ENCODE measurements around the gene PPP2R5C.

The PPP2R5C gene

DNA sequence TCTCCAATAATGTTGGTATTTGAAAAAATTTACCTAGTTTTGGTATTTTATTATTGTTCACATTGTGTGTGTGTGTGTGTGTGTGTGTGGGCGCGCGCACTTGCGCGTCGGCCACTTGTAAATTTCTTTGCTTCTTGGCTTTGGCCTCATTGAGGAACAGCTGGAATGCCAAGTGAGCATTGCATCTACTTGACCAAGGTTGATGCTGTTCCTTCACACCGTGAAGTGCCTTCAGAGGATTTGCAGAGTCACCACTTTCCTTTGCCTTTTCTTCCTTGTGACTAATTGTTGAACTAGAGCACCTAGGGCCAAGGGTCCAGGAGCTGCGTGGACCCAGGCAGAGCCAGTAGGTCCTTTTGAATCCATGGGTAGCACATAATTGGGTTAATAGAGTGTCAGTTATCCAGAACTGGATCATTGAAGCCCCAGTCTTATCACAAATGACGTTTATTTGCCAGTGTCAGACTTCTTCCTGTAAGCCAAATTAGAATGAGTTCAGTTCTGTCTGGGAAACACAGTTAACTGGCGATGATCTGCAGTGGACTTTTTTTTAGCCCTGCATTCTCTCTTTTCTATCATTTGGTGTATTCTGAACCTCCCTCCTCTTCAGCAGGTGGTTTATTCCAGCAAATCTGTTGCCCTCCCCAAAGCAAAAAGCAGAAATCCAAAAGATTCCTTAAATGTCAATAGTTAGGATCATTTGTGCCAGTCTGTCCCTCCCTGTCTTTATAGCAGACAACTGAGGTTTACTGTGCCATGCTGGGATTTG is 2.6 kb downstream of the PPP2R5C start:
- no peak for DNase-seq (ENCODE audit: insufficient read length, low spot score)
- no peak for TF ChIP-seq POLR2A (IDR thresholded peaks at IDR 0.05; ENCODE audit: low read depth, low read length)
- no peak for TF ChIP-seq TAF1 (IDR thresholded peaks at IDR 0.05; ENCODE audit: low read depth, low read length)
- no peak for TF ChIP-seq POLR2AphosphoS5 (IDR thresholded peaks at IDR 0.05; ENCODE audit: low read depth, low read length)
- TF ChIP-seq SPI1 (IDR thresholded peaks at IDR 0.05; ENCODE audit: low read depth, low read length) = no peak
- no peak for TF ChIP-seq POU2F2 (IDR thresholded peaks at IDR 0.05; ENCODE audit: low read depth, low read length)
- TF ChIP-seq PAX5 (IDR thresholded peaks at IDR 0.05; ENCODE audit: insufficient read depth, low read length, severe bottlenecking) = no peak
- no peak for FAIRE-seq

DNA sequence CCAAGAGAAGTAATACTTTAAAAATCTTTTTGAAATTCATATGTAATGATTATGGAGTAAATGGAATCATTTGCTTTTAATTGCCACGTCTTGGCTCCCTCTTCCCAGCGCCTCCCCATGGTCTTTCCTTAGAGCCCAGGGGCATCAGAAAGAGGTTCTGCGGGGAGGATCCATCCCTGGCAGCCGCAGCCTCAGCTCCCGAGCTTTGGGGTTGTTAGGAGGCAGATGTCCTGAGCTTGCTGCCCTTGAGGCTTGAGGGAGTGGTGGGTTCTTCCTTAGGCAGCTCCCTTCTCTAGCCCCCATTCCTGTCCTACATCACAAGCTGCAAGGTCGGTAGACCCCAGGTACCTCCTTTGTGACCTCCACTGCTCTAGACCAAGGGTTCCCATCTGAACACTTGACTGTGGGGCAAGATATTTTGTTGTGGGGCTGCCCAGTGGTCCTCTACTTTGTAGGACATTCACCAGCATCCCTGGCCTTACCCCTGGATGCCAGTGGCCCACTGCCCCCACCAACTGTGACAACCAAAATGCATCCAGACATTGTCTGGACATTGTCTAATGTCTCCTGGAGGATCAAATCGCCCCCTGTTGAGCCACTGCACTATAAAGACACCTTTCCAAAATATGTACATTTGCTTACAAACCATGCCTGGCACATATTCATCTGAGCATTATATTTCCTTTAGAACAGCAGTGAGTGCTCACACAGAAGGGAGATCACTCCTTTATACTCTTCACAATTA is 6.3 kb downstream of the PPP2R5C start:
- no peak for TF ChIP-seq TAF1 (IDR thresholded peaks at IDR 0.05; ENCODE audit: low read depth, low read length)
- no peak for TF ChIP-seq POLR2A (IDR thresholded peaks at IDR 0.05; ENCODE audit: low read depth, low read length)
- TF ChIP-seq PAX5 (IDR thresholded peaks at IDR 0.05; ENCODE audit: insufficient read depth, low read length, severe bottlenecking) = no peak
- no peak for TF ChIP-seq SPI1 (IDR thresholded peaks at IDR 0.05; ENCODE audit: low read depth, low read length)
- TF ChIP-seq POU2F2 (IDR thresholded peaks at IDR 0.05; ENCODE audit: low read depth, low read length) = no peak
- no peak for TF ChIP-seq POLR2AphosphoS5 (IDR thresholded peaks at IDR 0.05; ENCODE audit: low read depth, low read length)
- no peak for DNase-seq (ENCODE audit: insufficient read length, low spot score)
- no peak for FAIRE-seq

DNA sequence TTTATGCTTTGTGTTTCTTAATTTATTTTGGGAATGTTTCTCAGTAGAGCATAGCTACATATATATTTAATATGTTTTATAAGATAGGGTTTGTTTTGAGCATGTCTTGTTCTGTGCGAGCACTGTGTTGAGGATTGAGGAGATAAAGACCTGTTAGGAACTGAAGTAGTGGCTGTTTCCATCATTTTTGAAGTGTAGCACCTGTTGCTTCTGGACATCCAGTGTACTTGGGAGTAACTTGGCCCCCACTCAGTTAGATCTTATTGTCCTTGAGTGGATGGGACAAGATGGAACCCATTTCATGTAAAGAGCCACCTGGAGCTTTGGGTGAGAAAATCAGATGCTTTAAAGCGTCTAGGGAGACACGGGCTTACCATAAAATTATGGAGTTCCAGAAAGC is 8.7 kb downstream of the PPP2R5C start:
- FAIRE-seq (no peak), DNase-seq (ENCODE audit: insufficient read length, low spot score) (no peak)
- TF ChIP-seq POU2F2 (IDR thresholded peaks at IDR 0.05; ENCODE audit: low read depth, low read length) = no peak
- TF ChIP-seq POLR2AphosphoS5 (IDR thresholded peaks at IDR 0.05; ENCODE audit: low read depth, low read length) = no peak
- no peak for TF ChIP-seq SPI1 (IDR thresholded peaks at IDR 0.05; ENCODE audit: low read depth, low read length)
- no peak for TF ChIP-seq PAX5 (IDR thresholded peaks at IDR 0.05; ENCODE audit: insufficient read depth, low read length, severe bottlenecking)
- TF ChIP-seq POLR2A (IDR thresholded peaks at IDR 0.05; ENCODE audit: low read depth, low read length) = no peak
- TF ChIP-seq TAF1 (IDR thresholded peaks at IDR 0.05; ENCODE audit: low read depth, low read length) = no peak

DNA sequence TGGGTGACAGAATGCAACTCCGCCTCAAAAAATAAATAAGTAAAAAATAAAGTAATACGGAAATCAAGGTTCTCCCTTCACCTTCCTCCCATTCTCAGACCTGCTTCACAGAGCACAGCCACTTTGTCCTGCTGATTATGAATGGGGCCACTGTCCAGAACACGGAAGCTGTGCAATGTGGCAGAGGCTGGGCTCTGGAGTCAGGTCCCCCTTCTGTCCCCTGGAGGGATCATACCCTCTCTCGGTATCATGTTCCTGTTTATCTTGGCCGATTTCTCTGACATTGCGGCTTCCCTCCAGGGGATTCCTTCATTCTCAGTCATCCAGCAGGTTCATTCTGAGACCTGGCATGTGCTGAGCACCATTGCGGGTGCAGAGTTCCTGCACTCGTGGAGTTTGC is 11.3 kb downstream of the PPP2R5C start:
- no peak for FAIRE-seq

DNA sequence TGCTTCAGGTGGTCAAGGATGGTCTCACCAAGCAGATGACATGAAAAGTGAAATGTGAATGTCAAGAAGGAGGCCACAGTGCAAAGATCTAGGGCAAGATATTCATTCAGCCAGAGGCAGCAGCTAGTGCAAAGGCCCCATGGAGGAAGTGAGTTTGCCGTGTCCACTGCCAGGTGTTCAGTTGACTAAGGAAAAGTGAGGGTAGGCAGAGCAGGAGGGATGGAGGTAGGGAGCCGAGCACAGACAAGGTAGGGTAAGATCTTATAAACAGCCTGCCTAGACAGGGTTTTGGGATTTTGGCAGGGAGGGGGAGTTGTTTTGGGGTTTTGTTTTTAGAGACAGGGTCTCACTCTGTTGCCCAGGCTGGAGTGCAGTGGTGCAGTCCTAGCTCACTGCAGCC is 11.9 kb downstream of the PPP2R5C start:
- DNase-seq (ENCODE audit: insufficient read length, low spot score) = no peak
- TF ChIP-seq PAX5 (IDR thresholded peaks at IDR 0.05; ENCODE audit: insufficient read depth, low read length, severe bottlenecking) = no peak
- TF ChIP-seq POU2F2 (IDR thresholded peaks at IDR 0.05; ENCODE audit: low read depth, low read length) = no peak
- TF ChIP-seq TAF1 (IDR thresholded peaks at IDR 0.05; ENCODE audit: low read depth, low read length) = no peak
- FAIRE-seq = no peak

More for the DNA sequence above, 11.3 kb downstream of the PPP2R5C start:
- TF ChIP-seq SPI1 (IDR thresholded peaks at IDR 0.05; ENCODE audit: low read depth, low read length) = no peak
- no peak for TF ChIP-seq POLR2AphosphoS5 (IDR thresholded peaks at IDR 0.05; ENCODE audit: low read depth, low read length)
- no peak for TF ChIP-seq PAX5 (IDR thresholded peaks at IDR 0.05; ENCODE audit: insufficient read depth, low read length, severe bottlenecking)
- TF ChIP-seq TAF1 (IDR thresholded peaks at IDR 0.05; ENCODE audit: low read depth, low read length) = no peak
- TF ChIP-seq POLR2A (IDR thresholded peaks at IDR 0.05; ENCODE audit: low read depth, low read length) = no peak
- TF ChIP-seq POU2F2 (IDR thresholded peaks at IDR 0.05; ENCODE audit: low read depth, low read length) = no peak
- DNase-seq (ENCODE audit: insufficient read length, low spot score) = no peak

DNA sequence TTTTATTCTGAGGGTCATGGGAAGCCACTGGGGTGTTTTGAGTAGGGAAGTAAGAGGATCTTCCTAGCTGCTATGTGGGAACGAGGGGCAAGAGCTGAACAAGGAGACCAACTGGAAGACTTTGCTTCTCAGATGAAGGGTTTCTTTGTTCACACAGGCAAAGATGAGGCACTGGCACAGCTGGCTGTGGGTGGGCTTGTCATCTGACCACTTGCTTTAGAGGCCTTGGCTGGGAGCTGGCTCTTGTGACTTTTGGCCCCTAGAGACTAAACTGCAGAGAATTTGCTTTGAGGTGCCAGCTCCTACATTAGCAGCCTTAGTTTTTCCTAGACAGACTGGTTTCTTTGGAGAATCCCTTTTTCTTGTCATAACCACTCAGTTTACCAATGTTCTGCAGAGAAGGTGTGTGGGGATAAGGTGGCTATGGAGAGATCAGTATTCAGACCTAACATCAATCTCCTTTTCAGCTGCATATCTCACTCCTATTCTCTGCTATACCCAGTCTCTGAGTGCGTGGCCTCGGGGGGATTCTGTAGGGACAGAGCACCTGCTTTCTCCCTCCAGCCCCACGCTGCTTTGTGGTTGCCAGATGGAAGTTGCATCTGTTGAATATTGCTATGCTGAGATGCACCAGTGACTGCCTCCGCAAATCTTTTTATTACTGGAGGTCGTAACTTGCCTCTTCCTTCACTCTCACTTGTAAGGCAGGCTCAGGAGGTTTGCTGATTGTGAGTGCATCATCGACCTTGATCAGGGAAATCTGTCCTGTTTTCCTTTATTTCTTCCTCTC is 12.7 kb downstream of the PPP2R5C start:
- FAIRE-seq = peak; percentile 87
- TF ChIP-seq SPI1 (IDR thresholded peaks at IDR 0.05; ENCODE audit: low read depth, low read length) (no peak), POU2F2 (IDR thresholded peaks at IDR 0.05; ENCODE audit: low read depth, low read length) (no peak), POLR2A (IDR thresholded peaks at IDR 0.05; ENCODE audit: low read depth, low read length) (no peak), TAF1 (IDR thresholded peaks at IDR 0.05; ENCODE audit: low read depth, low read length) (no peak), POLR2AphosphoS5 (IDR thresholded peaks at IDR 0.05; ENCODE audit: low read depth, low read length) (no peak), PAX5 (IDR thresholded peaks at IDR 0.05; ENCODE audit: insufficient read depth, low read length, severe bottlenecking) (no peak)
- DNase-seq (ENCODE audit: insufficient read length, low spot score) = no peak

DNA sequence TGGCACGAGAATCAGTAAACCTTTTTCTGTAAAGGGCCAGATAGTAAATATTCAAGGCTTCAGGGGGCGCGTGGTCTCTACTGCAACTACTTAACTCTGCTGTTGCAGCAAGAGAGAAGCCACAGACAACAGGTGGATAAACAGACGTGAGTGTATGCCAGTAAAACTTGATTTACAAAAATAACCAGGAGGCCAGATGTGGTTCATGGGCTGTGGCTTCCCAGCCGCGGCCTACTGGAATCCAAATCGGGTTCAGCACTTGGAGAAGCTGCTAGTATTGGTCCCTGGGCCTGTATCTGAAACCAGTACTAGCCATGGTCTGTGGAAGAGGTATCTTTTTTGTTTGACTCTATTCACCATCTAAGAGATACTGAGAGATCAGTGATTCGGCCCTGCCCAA is 13.3 kb downstream of the PPP2R5C start:
- DNase-seq (ENCODE audit: insufficient read length, low spot score) (no peak), FAIRE-seq (no peak)
- no peak for TF ChIP-seq POLR2AphosphoS5 (IDR thresholded peaks at IDR 0.05; ENCODE audit: low read depth, low read length)
- TF ChIP-seq TAF1 (IDR thresholded peaks at IDR 0.05; ENCODE audit: low read depth, low read length) = no peak
- TF ChIP-seq POU2F2 (IDR thresholded peaks at IDR 0.05; ENCODE audit: low read depth, low read length) = no peak
- no peak for TF ChIP-seq PAX5 (IDR thresholded peaks at IDR 0.05; ENCODE audit: insufficient read depth, low read length, severe bottlenecking)
- TF ChIP-seq SPI1 (IDR thresholded peaks at IDR 0.05; ENCODE audit: low read depth, low read length) = no peak
- no peak for TF ChIP-seq POLR2A (IDR thresholded peaks at IDR 0.05; ENCODE audit: low read depth, low read length)

DNA sequence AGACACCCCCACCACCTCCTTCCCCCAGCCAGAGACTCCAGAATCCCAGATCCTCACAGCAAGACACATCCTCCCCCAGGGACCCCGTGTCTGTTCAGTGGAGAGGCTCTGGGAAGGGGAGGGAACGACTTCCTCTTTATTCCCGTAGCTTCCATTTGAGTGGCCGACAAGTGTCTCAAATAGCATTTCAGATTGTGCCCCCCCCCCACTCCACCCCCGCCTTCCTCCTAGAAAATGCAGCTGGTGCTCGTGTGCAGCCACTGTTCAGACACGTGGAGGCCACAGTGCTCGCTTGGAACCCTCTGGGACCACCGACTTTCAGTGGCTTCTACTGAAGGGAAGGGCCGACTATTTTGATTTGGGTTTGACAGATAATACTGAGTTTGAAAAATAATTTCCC is 14.3 kb downstream of the PPP2R5C start:
- DNase-seq (ENCODE audit: insufficient read length, low spot score) (no peak), FAIRE-seq (no peak)
- TF ChIP-seq SPI1 (IDR thresholded peaks at IDR 0.05; ENCODE audit: low read depth, low read length) (peak; percentile 71; the same call in 1 of the 2 replicates), PAX5 (IDR thresholded peaks at IDR 0.05; ENCODE audit: insufficient read depth, low read length, severe bottlenecking) (no peak)

DNA sequence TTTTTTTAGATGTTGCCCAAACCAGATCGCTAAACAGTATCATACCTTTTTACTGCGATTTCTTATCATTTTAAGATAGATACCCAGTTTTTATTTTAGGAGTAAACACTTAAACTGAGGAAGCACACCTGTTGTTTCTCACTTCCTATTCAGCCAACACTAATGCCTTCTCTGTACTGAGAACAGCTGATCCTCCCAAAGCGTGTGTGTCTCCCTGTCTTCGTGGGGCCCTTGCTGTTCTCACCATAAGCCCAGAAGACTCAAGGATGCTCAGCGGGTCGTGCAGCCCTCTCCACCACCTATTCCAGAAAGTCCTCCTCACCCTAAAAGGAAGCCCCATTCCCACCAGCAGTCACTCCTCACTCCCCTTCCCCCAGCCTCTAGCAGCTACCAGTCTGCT is 14.8 kb downstream of the PPP2R5C start:
- TF ChIP-seq TAF1 (IDR thresholded peaks at IDR 0.05; ENCODE audit: low read depth, low read length) (no peak), POLR2A (IDR thresholded peaks at IDR 0.05; ENCODE audit: low read depth, low read length) (no peak), SPI1 (IDR thresholded peaks at IDR 0.05; ENCODE audit: low read depth, low read length) (peak; percentile 78), POU2F2 (IDR thresholded peaks at IDR 0.05; ENCODE audit: low read depth, low read length) (no peak)
- FAIRE-seq = peak; percentile 89

More for the DNA sequence above, 14.8 kb downstream of the PPP2R5C start:
- DNase-seq (ENCODE audit: insufficient read length, low spot score) = no peak
